NB4 (cell line): Measurements from ENCODE around the gene CBR4.

Experiments
- MYC ChIP-seq: IDR thresholded peaks from 2 replicates; pipeline ENCODE4 v1.6.1; 2011; ENCODE audit warnings: low read depth, low read length
- POLR2A ChIP-seq: IDR thresholded peaks from 2 replicates; pipeline ENCODE4 v1.6.1; 2011; ENCODE audit warnings: mild to moderate bottlenecking; ENCODE audit not compliant: insufficient read length; ENCODE audit errors: extremely low read depth
- TF ChIP-seq, protein P1 (sequence below): IDR thresholded peaks from one replicate; pipeline ENCODE4 v1.5.1; 2012; ENCODE audit warnings: low read depth, low read length

- TF ChIP-seq, protein P1, sequence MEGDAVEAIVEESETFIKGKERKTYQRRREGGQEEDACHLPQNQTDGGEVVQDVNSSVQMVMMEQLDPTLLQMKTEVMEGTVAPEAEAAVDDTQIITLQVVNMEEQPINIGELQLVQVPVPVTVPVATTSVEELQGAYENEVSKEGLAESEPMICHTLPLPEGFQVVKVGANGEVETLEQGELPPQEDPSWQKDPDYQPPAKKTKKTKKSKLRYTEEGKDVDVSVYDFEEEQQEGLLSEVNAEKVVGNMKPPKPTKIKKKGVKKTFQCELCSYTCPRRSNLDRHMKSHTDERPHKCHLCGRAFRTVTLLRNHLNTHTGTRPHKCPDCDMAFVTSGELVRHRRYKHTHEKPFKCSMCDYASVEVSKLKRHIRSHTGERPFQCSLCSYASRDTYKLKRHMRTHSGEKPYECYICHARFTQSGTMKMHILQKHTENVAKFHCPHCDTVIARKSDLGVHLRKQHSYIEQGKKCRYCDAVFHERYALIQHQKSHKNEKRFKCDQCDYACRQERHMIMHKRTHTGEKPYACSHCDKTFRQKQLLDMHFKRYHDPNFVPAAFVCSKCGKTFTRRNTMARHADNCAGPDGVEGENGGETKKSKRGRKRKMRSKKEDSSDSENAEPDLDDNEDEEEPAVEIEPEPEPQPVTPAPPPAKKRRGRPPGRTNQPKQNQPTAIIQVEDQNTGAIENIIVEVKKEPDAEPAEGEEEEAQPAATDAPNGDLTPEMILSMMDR, result no peak
- no peak for TF ChIP-seq POLR2A
- TF ChIP-seq MYC, result no peak
Measured at GRCh38 chr4:169027663-169028062, 17.6 kb upstream of the CBR4 start.
